ENCODE measurements around the gene VAPB. TPM values are rescaled to one million over a fixed set of nuclear protein-coding genes. Genes with fewer than 3 reads are reported as not detected.

Gene VAPB
- total and polyA plus RNA-seq, 10 of the 15 experiments (the other 5 are each of a cell fraction or from before 2014, with no cell fraction given) = 3.2 to 28.6 (median 20.5) TPM

- ChIA-PET CTCF (interaction anchor here (0.7 kb wide), 1 partner anchor 236 kb away, joined by 3 read pairs; no protein-coding TSS in a partner anchor), SMC1A (ENCODE audit: uncharacterized antibody, unreplicated experiment) (interaction anchor here (0.6 to 1.5 kb wide), 2 partner anchors 16 to 29 kb away, joined by 3 read pairs; no protein-coding TSS in a partner anchor), POLR2A (interaction anchor here (0.6 to 0.7 kb wide), 2 partner anchors 49 to 165 kb away, joined by 4 to 5 read pairs; no protein-coding TSS in a partner anchor), RAD21 (ENCODE audit: unreplicated experiment) (interaction anchor here (0.7 to 0.9 kb wide), 2 partner anchors 10 to 131 kb away, joined by 3 read pairs; no protein-coding TSS in a partner anchor)
- ATAC-seq (no peak), DNase-seq (ENCODE audit: low read depth, low spot score) (no peak), FAIRE-seq (no peak)
- in situ Hi-C loops (cut with MboI) (loop anchor here (5.0 to 25.0 kb wide), 3 partner anchors 51 to 164 kb away; no protein-coding TSS in a partner anchor), intact Hi-C loops (cut with micrococcal nuclease; ENCODE audit: unreplicated experiment) (no loop called here)
- BruUV-seq (replicated peaks) = no TSS peak
- no peak overlapping the region for H3K4me3 ChIP-seq
- WGBS (ENCODE audit: insufficient coverage, insufficient replicate concordance, low lambda C conversion rate, missing lambda C conversion rate) = 62% methylated on average over 13 of the region's 13 CpGs
- TF ChIP-seq NR2C1 (IDR thresholded peaks at IDR 0.05) (no peak), HCFC1 (IDR thresholded peaks at IDR 0.05; ENCODE audit: low read length) (no peak), SMARCA5 (IDR thresholded peaks at IDR 0.05) (no peak), CEBPB (IDR thresholded peaks at IDR 0.05; ENCODE audit: borderline replicate concordance in 1 of 2, low read depth in 2 of 2, low read length in 2 of 2) (no peak), TAF1 (IDR thresholded peaks at IDR 0.05; ENCODE audit: borderline replicate concordance, low read depth, low read length) (no peak), MEF2B (IDR thresholded peaks at IDR 0.05; ENCODE audit: partially characterized antibody, poor library complexity, severe bottlenecking) (no peak), HDGF (IDR thresholded peaks at IDR 0.05) (no peak), ZNF217 (IDR thresholded peaks at IDR 0.05) (no peak), POLR2A (IDR thresholded peaks at IDR 0.05; ENCODE audit: low read depth, low read length) (no peak), SRF (IDR thresholded peaks at IDR 0.05; ENCODE audit: low read depth in 2 of 2, low read length in 2 of 2) (no peak), HDAC6 (IDR thresholded peaks at IDR 0.05; ENCODE audit: unreplicated experiment) (no peak), TBL1XR1 (IDR thresholded peaks at IDR 0.05; ENCODE audit: low read depth, low read length) (no peak), ZNF592 (IDR thresholded peaks at IDR 0.05) (no peak), CHD2 (IDR thresholded peaks at IDR 0.05; ENCODE audit: borderline replicate concordance, low read depth, low read length) (no peak), ESRRA (IDR thresholded peaks at IDR 0.05; ENCODE audit: low read length) (no peak), ATF7 (IDR thresholded peaks at IDR 0.05; ENCODE audit: low read depth) (no peak), KLF5 (IDR thresholded peaks at IDR 0.05; ENCODE audit: partially characterized antibody) (no peak), NFIC (IDR thresholded peaks at IDR 0.05; ENCODE audit: low read depth, low read length) (no peak), IKZF2 (IDR thresholded peaks at IDR 0.05) (no peak)
- H4K20me1 ChIP-seq (ENCODE audit: control insufficient read depth, insufficient read depth) = no peaks in the 10 kb centered on the region
- H3K79me2 ChIP-seq (ENCODE audit: control insufficient read depth, insufficient read depth, low read length) = no peaks in the 10 kb centered on the region
- H3K9me3 ChIP-seq (replicated peaks; ENCODE audit: control insufficient read depth, insufficient read depth, low read length) = no peaks in the 10 kb centered on the region; the same call in 2 of the 3 replicates
- H3K36me3 ChIP-seq (ENCODE audit: control insufficient read depth in 2 of 2, insufficient read depth in 2 of 2, low read length in 1 of 2) = no peaks in the 10 kb centered on the region
- no peak overlapping the region for H3K9ac ChIP-seq (ENCODE audit: control insufficient read depth, insufficient read depth, low read length)
- H3K4me1 ChIP-seq (ENCODE audit: control insufficient read depth, insufficient read depth, low read length) = no peaks in the 10 kb centered on the region
- H3K27ac ChIP-seq (ENCODE audit: control insufficient read depth, insufficient read depth) = no peak overlapping the region
- no peak overlapping the region for H2AFZ ChIP-seq (ENCODE audit: control insufficient read depth, low read depth, low read length)
- no peaks in the 10 kb centered on the region for H3K27me3 ChIP-seq (replicated peaks in 1 of 2; ENCODE audit: control insufficient read depth in 2 of 2, insufficient read depth in 2 of 2, low read length in 1 of 2)
- no peak overlapping the region for H3K4me2 ChIP-seq (ENCODE audit: control insufficient read depth, insufficient read depth)
These were observed 84.7 kb downstream of the VAPB start for GRCh38 chr20:58473453-58474425.
